Measurements from ENCODE around the gene TRDMT1.

- TF ChIP-seq, protein P1, sequence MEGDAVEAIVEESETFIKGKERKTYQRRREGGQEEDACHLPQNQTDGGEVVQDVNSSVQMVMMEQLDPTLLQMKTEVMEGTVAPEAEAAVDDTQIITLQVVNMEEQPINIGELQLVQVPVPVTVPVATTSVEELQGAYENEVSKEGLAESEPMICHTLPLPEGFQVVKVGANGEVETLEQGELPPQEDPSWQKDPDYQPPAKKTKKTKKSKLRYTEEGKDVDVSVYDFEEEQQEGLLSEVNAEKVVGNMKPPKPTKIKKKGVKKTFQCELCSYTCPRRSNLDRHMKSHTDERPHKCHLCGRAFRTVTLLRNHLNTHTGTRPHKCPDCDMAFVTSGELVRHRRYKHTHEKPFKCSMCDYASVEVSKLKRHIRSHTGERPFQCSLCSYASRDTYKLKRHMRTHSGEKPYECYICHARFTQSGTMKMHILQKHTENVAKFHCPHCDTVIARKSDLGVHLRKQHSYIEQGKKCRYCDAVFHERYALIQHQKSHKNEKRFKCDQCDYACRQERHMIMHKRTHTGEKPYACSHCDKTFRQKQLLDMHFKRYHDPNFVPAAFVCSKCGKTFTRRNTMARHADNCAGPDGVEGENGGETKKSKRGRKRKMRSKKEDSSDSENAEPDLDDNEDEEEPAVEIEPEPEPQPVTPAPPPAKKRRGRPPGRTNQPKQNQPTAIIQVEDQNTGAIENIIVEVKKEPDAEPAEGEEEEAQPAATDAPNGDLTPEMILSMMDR (IDR thresholded peaks at IDR 0.05; ENCODE audit: poor library complexity, severe bottlenecking), result no peak
- TF ChIP-seq EZH2 (IDR thresholded peaks at IDR 0.05; ENCODE audit: borderline replicate concordance, insufficient read depth, low read length, poor library complexity, severe bottlenecking), result no peak
- no peak for TF ChIP-seq POLR2AphosphoS5 (IDR thresholded peaks at IDR 0.05)
- TF ChIP-seq SMC3 (conservative IDR thresholded peaks at IDR 0.05; ENCODE audit: poor library complexity), result no peak
- no peak for TF ChIP-seq TAF1 (IDR thresholded peaks at IDR 0.05; ENCODE audit: low read depth)
- TF ChIP-seq RAD21 (conservative IDR thresholded peaks at IDR 0.05), result no peak
- TF ChIP-seq EP300 (conservative IDR thresholded peaks at IDR 0.05; ENCODE audit: poor library complexity, severe bottlenecking), result no peak
- TF ChIP-seq, protein P2, sequence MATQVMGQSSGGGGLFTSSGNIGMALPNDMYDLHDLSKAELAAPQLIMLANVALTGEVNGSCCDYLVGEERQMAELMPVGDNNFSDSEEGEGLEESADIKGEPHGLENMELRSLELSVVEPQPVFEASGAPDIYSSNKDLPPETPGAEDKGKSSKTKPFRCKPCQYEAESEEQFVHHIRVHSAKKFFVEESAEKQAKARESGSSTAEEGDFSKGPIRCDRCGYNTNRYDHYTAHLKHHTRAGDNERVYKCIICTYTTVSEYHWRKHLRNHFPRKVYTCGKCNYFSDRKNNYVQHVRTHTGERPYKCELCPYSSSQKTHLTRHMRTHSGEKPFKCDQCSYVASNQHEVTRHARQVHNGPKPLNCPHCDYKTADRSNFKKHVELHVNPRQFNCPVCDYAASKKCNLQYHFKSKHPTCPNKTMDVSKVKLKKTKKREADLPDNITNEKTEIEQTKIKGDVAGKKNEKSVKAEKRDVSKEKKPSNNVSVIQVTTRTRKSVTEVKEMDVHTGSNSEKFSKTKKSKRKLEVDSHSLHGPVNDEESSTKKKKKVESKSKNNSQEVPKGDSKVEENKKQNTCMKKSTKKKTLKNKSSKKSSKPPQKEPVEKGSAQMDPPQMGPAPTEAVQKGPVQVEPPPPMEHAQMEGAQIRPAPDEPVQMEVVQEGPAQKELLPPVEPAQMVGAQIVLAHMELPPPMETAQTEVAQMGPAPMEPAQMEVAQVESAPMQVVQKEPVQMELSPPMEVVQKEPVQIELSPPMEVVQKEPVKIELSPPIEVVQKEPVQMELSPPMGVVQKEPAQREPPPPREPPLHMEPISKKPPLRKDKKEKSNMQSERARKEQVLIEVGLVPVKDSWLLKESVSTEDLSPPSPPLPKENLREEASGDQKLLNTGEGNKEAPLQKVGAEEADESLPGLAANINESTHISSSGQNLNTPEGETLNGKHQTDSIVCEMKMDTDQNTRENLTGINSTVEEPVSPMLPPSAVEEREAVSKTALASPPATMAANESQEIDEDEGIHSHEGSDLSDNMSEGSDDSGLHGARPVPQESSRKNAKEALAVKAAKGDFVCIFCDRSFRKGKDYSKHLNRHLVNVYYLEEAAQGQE (IDR thresholded peaks at IDR 0.05; ENCODE audit: borderline replicate concordance), result no peak
These were observed 4.8 kb upstream of the TRDMT1 start for GRCh38 chr10:17206210-17206709.
